Raji (cell line): ENCODE data around the gene ENPEP.

Experiments
- POLR2A ChIP-seq: IDR thresholded peaks from 2 replicates; pipeline ENCODE4 v1.6.1; 2011; ENCODE audit warnings: low read depth, low read length, control low read depth; ENCODE audit not compliant: insufficient read depth

The ENPEP gene

GRCh38 chr4:110480746-110481271, 4.9 kb downstream of the ENPEP start:
- no peak for TF ChIP-seq POLR2A

- no peak for TF ChIP-seq POLR2A
These were observed 7.6 kb downstream of the ENPEP start for GRCh38 chr4:110483516-110483915.

- no peak for TF ChIP-seq POLR2A
These were observed 8.1 kb downstream of the ENPEP start for GRCh38 chr4:110484029-110484428.

GRCh38 chr4:110484767-110485166, 8.8 kb downstream of the ENPEP start:
- TF ChIP-seq POLR2A: no peak

- no peak for TF ChIP-seq POLR2A
These were observed 9.5 kb downstream of the ENPEP start for GRCh38 chr4:110485452-110485851.

GRCh38 chr4:110486256-110486655, 10.3 kb downstream of the ENPEP start:
- no peak for TF ChIP-seq POLR2A

- TF ChIP-seq POLR2A: no peak
These were observed 11.9 kb downstream of the ENPEP start for GRCh38 chr4:110487873-110488272.

- no peak for TF ChIP-seq POLR2A
These were observed 14.1 kb downstream of the ENPEP start for GRCh38 chr4:110489901-110490508.

GRCh38 chr4:110492522-110492921, 16.6 kb downstream of the ENPEP start:
- no peak for TF ChIP-seq POLR2A

- TF ChIP-seq POLR2A: no peak
These were observed 17.6 kb downstream of the ENPEP start for GRCh38 chr4:110493520-110493919.

- TF ChIP-seq POLR2A: no peak
These were observed 22.5 kb downstream of the ENPEP start for GRCh38 chr4:110498420-110498819.

- TF ChIP-seq POLR2A: no peak
These were observed 23.2 kb downstream of the ENPEP start for GRCh38 chr4:110499126-110499525.

GRCh38 chr4:110501826-110502225, 25.9 kb downstream of the ENPEP start:
- TF ChIP-seq POLR2A: no peak

- TF ChIP-seq POLR2A: no peak
These were observed 27.5 kb downstream of the ENPEP start for GRCh38 chr4:110503270-110504083.

- TF ChIP-seq POLR2A: no peak
These were observed 28.1 kb downstream of the ENPEP start for GRCh38 chr4:110504084-110504435.

GRCh38 chr4:110505440-110505839, 29.5 kb downstream of the ENPEP start:
- no peak for TF ChIP-seq POLR2A
